H1 (cell line): ENCODE data around the gene GGTLC2. TPM values are rescaled to one million over a fixed set of nuclear protein-coding genes. Genes with fewer than 3 reads are reported as not detected.

Experiments used
- CTCF ChIP-seq, 3 experiments: IDR thresholded peaks; 1 replicate in 2 of 3; 2 replicates in 1 of 3; pipeline versions ENCODE4 v1.5.1 to v1.6.1; 2011; ENCODE audit warnings: low read length in 3 of 3, mild to moderate bottlenecking in 3 of 3, inconsistent platforms in 2 of 3, low read depth in 1 of 3, moderate library complexity in 1 of 3; ENCODE audit not compliant: insufficient read depth in 1 of 3; ENCODE audit errors: control extremely low read depth in 1 of 3
- MAX ChIP-seq: IDR thresholded peaks from 2 replicates; pipeline ENCODE4 v1.6.1; 2012; ENCODE audit warnings: inconsistent platforms
- SIN3A ChIP-seq, 2 experiments: IDR thresholded peaks in 1 of 2; conservative IDR thresholded peaks in 1 of 2; 2 replicates each; pipeline ENCODE4 v1.6.1; 2011 to 2012; ENCODE audit warnings: low read length in 2 of 2, improper control_type of control experiment in 1 of 2, low read depth in 1 of 2, mild to moderate bottlenecking in 1 of 2
- polyA plus RNA-seq, 7 experiments: library from polyadenylated mRNA; depleted of rRNA in 3 of 7; stranded (reverse) in 5 of 7; unstranded in 2 of 7; fragments of >200 nt in 5 of 7; fragments of 200-250 nt in 2 of 7; gene quantifications; 1 replicate in 5 of 7; 2 replicates in 1 of 7; 4 replicates in 1 of 7; pipeline versions ENCODE4 v1.2.1 to v1.2.3, GENCODE V29; 2011 to 2013; ENCODE audit warnings: missing spikeins in 2 of 7, mixed read lengths in 2 of 7
- total RNA-seq: library from RNA; stranded (reverse); fragmentation: NEBNext Ultra II Directional; extraction: Animal tissue kit (Norgen Biotek cat#: 25700); gene quantifications from 2 replicates; pipeline ENCODE4 v1.2.1, GENCODE V29; 2021

Gene GGTLC2
- total and polyA plus RNA-seq, 2 of the 8 experiments (the other 6 are each of a cell fraction or from before 2014, with no cell fraction given): not detected

DNA sequence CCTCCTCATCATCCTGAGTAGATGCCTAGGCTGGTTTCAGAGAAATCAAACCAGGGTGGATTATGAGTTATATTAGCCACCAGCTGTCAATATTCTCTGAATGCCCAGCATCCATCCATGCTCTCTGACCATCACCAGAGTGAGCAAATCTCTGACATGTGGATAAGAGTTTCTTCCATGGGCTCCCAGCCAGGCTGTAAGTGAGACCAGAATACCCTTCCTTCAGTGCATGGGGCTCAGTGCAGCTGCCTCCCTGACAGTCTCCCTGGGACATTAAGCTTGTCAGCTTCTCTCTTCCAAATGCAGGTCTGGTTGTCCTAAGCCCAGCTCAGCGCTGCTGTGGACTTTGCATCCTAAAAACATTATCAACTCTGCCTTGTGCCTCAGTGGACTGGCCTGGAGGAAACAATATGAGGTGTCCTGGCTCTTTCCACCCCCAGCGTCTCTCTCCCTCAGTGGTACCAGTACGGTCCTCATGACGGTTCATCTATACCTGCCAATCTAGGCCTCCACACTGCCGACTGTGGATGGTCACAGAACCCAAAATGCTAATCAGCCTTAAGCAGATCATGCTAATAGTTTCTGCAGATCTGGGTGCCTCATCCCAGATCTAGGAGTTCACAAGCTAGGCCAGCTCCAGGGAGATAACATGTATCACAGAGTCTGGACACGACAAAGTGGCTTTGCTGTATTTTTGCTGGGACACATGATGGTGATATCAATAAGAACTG, 43.7 kb upstream of the GGTLC2 start (continued):
- no peak for TF ChIP-seq MAX
- TF ChIP-seq CTCF (IDR thresholded peaks at IDR 0.05; ENCODE audit: control extremely low read depth in 1 of 3, insufficient read depth in 1 of 3, low read depth in 1 of 3, low read length in 3 of 3): no peak
- no peak for TF ChIP-seq SIN3A (conservative IDR thresholded peaks at IDR 0.05 in 1 of 2, IDR thresholded peaks at IDR 0.05 in 1 of 2; ENCODE audit: low read depth in 1 of 2, low read length in 2 of 2)
